A673 (cell line): ENCODE results near the gene R3HDM4. TPM values are rescaled to one million over a fixed set of nuclear protein-coding genes. Genes with fewer than 3 reads are reported as not detected.
A peak's percentile ranks its signal among the peaks of the same experiment; 100 is the strongest.

Experiments used
- BruUV-seq: library from RNA; stranded (reverse); fragments of 400-500 nt; replicated peaks from 2 replicates; lab custom pipeline; 2021; lab: Mats Ljungman, UMichigan
- CTCF ChIA-PET: fragments of 300-600 bp; sonication (Branson Sonifier 250); formaldehyde crosslinking; loops from one replicate; lab custom pipeline; 2022; ENCODE audit warnings: antibody characterized with exemption; lab: Charles Lee
- POLR2A ChIA-PET: fragments of 300-600 bp; sonication (Branson Sonifier 250); formaldehyde crosslinking; loops from one replicate; lab custom pipeline; 2022; ENCODE audit warnings: antibody characterized with exemption; ENCODE audit not compliant: low non-redundant PET; lab: Charles Lee
- DNase-seq: peaks from one replicate; pipeline ENCODE4 v3.0.0-alpha.2; 2015; ENCODE audit warnings: low spot score
- H3K27ac ChIP-seq: fragments of 200-600 bp; sonication (generic); 2 replicates; pipeline ENCODE4 v1.5.1; 2016; ENCODE audit warnings: mixed run types, low read depth, mild to moderate bottlenecking, mixed read lengths, antibody characterized with exemption, low read length; ENCODE audit not compliant: poor library complexity, severe bottlenecking
- H3K27me3 ChIP-seq: fragments of 200-600 bp; sonication (generic); replicated peaks from 2 replicates; pipeline ENCODE4 v1.6.1; 2017; ENCODE audit warnings: mixed run types, low read depth, mild to moderate bottlenecking, mixed read lengths, antibody characterized with exemption, low read length; ENCODE audit not compliant: insufficient read depth, poor library complexity
- H3K36me3 ChIP-seq: fragments of 200-600 bp; sonication (generic); 2 replicates; pipeline ENCODE4 v1.6.1; 2016; ENCODE audit warnings: mixed run types, mild to moderate bottlenecking, mixed read lengths, antibody characterized with exemption, low read length; ENCODE audit not compliant: insufficient read depth, poor library complexity, severe bottlenecking
- H3K4me1 ChIP-seq: fragments of 200-600 bp; sonication (generic); 2 replicates; pipeline ENCODE4 v1.6.1; 2017; ENCODE audit warnings: mixed run types, mild to moderate bottlenecking, mixed read lengths, antibody characterized with exemption, low read length; ENCODE audit not compliant: insufficient read depth, poor library complexity, severe bottlenecking
- H3K4me3 ChIP-seq: fragments of 200-600 bp; sonication (generic); 2 replicates; pipeline ENCODE4 v1.5.1; 2016; ENCODE audit warnings: low read depth, mixed run types, mild to moderate bottlenecking, mixed read lengths, low read length; ENCODE audit not compliant: poor library complexity, severe bottlenecking
- H3K9me3 ChIP-seq: fragments of 200-600 bp; sonication (generic); 2 replicates; pipeline ENCODE4 v1.6.1; 2016; ENCODE audit warnings: mixed run types, low read depth, mild to moderate bottlenecking, mixed read lengths, antibody characterized with exemption, low read length; ENCODE audit not compliant: poor library complexity, severe bottlenecking
- EZH2 ChIP-seq: fragments of 200-600 bp; sonication (generic); IDR thresholded peaks from 2 replicates; pipeline ENCODE4 v1.6.1; 2017; ENCODE audit warnings: borderline replicate concordance, low read depth, mild to moderate bottlenecking, mixed read lengths, antibody characterized with exemption, low read length; ENCODE audit not compliant: poor library complexity, severe bottlenecking
- intact Hi-C: fragments of 100-400 bp; cut with micrococcal nuclease; formaldehyde crosslinking; loops from one replicate; pipeline ENCODE4 v1.10.0; 2022; ENCODE audit not compliant: unreplicated experiment
- total RNA-seq: library from RNA; stranded (reverse); gene quantifications from 2 replicates; pipeline ENCODE4 v1.2.3, GENCODE V29; 2021
- TF ChIP-seq, protein P1 (sequence below): fragments of 300-800, 200-600 bp; sonication (generic); conservative IDR thresholded peaks from 2 replicates; pipeline ENCODE4 v1.5.1; 2017; ENCODE audit warnings: low read depth, mild to moderate bottlenecking, antibody characterized with exemption, low read length, moderate library complexity, mixed read lengths

Gene R3HDM4
- total RNA-seq, 1 experiment from 2014 or later: 39.3 TPM

- CTCF ChIA-PET: no interaction called here
- H3K27me3 ChIP-seq: no peaks in the 10 kb centered on the region
- no peaks in the 10 kb centered on the region for H3K9me3 ChIP-seq
- no peak for TF ChIP-seq EZH2
- TF ChIP-seq, protein P1, sequence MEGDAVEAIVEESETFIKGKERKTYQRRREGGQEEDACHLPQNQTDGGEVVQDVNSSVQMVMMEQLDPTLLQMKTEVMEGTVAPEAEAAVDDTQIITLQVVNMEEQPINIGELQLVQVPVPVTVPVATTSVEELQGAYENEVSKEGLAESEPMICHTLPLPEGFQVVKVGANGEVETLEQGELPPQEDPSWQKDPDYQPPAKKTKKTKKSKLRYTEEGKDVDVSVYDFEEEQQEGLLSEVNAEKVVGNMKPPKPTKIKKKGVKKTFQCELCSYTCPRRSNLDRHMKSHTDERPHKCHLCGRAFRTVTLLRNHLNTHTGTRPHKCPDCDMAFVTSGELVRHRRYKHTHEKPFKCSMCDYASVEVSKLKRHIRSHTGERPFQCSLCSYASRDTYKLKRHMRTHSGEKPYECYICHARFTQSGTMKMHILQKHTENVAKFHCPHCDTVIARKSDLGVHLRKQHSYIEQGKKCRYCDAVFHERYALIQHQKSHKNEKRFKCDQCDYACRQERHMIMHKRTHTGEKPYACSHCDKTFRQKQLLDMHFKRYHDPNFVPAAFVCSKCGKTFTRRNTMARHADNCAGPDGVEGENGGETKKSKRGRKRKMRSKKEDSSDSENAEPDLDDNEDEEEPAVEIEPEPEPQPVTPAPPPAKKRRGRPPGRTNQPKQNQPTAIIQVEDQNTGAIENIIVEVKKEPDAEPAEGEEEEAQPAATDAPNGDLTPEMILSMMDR: no peak
- H3K27ac ChIP-seq: no peak overlapping the region
- intact Hi-C loops: no loop called here
- H3K4me1 ChIP-seq: peaks cover 13% of the 10 kb centered on the region
- BruUV-seq: no TSS peak
- H3K4me3 ChIP-seq: no peak overlapping the region
- DNase-seq: no peak
- H3K36me3 ChIP-seq: peaks cover 6% of the 10 kb centered on the region
- POLR2A ChIA-PET: no interaction called here
Observed at GRCh38 chr19:928471-929202, 15.6 kb upstream of the R3HDM4 start.

DNA sequence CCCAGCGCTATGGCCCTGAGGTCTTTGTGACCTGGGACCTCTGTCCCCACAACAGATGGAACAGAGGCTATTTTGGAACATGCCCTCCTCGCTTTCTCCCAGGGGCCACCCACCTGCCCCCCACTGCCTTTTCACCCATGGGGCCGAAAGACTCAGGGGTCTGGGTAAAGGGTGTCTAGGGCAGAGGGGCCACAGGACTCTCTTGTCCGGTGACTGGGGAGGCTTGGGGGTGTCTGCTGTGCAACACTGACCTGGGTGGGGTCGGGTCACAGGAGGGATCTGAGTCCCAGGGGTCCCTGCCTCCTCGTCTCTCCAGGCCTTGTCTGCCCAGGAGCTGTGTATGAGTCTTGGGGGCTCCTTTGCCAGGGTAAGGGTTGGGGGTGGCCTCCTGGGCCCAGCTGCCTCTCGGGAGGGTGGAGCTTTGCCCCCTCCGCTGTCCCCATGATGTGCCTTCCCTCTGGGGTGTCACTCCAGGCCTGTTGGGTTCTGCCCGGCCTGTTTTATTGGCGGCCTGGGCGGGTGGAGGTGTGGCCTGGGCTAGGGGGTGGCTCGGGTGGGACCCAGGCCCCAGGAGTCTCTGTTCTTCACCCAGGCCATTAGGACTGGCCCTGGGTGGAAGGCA, 14.9 kb upstream of the R3HDM4 start:
- intact Hi-C loops: no loop called here
- Histone ChIP-seq H3K9me3 (no peaks in the 10 kb centered on the region), H3K4me3 (no peak overlapping the region), H3K4me1 (peaks cover 13% of the 10 kb centered on the region), H3K27me3 (no peaks in the 10 kb centered on the region), H3K27ac (peak overlapping the region; percentile 37), H3K36me3 (peaks cover 6% of the 10 kb centered on the region)
- TF ChIP-seq, protein P1: no peak
- no peak for TF ChIP-seq EZH2
- no TSS peak for BruUV-seq
- POLR2A ChIA-PET: no interaction called here
- CTCF ChIA-PET: no interaction called here
- no peak for DNase-seq

DNA sequence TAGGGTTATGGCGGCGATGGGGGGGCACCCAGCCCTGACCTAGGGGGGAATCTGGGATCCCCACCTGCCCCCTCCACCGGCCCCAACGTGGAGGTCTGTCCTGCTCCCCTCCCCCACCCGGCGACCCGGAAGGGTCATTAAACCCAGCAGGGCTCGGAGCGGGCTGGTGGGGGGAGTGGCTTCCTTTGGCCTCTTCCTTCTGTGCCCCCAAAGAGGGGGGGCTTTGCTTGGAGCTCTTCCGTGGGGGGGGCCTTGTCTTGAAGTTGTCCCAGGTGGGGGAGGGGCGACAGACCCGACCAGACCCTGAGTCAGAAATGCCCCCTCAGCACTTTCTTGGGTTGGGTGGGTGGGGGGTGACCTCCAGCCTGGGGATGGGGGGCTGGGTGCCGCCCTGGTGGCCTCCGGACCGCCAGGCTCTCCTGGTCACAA, 14.3 kb upstream of the R3HDM4 start:
- ChIA-PET CTCF (no interaction called here), POLR2A (no interaction called here)
- no peak for DNase-seq
- no peaks in the 10 kb centered on the region for H3K9me3 ChIP-seq
- no TSS peak for BruUV-seq
- intact Hi-C loops: no loop called here
- TF ChIP-seq EZH2: no peak
- TF ChIP-seq, protein P1: no peak
- H3K36me3 ChIP-seq: peaks cover 6% of the 10 kb centered on the region
- H3K27me3 ChIP-seq: no peaks in the 10 kb centered on the region
- H3K4me3 ChIP-seq: peak overlapping the region; percentile 97
- H3K4me1 ChIP-seq: peaks cover 13% of the 10 kb centered on the region
- peak overlapping the region; percentile 92 for H3K27ac ChIP-seq
